ENCODE data around the gene ZER1. TPM values are rescaled to one million over a fixed set of nuclear protein-coding genes. Genes with fewer than 3 reads are reported as not detected.

The ZER1 gene
- polyA plus RNA-seq, 1 donor from 2014 or later = 30.6 TPM

DNA sequence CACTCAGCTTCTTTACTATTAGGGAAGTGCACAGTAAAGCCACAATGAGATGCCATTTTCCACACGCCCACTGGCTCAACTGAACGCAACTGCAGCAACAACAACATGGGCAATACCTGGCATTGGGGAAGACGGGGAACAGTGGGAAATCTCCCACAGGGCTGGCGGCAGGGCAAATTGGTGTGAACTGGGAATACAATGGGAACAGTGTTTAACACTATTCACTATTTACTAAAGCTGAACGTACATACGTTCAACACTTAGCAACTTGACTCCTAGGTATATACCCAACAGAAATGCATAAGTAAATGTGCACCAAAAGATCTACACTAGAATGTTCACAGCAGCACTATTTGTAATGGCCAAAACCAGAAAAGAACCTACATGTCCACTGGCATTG is 14.1 kb downstream of the ZER1 start:
- H4K20me1 ChIP-seq (ENCODE audit: insufficient read depth) = no peaks in the 10 kb centered on the region
- no peaks in the 10 kb centered on the region for H3K27me3 ChIP-seq (ENCODE audit: insufficient read depth, low read depth, low read length)
- no peak overlapping the region for H3K9ac ChIP-seq (ENCODE audit: low read length)
- H3K79me2 ChIP-seq (replicated peaks; ENCODE audit: insufficient read depth, low read length) = no peaks in the 10 kb centered on the region
- H2AFZ ChIP-seq (ENCODE audit: low read depth, low read length) = no peak overlapping the region
- no peaks in the 10 kb centered on the region for H3K9me2 ChIP-seq (ENCODE audit: insufficient read depth, low read length)
- no peaks in the 10 kb centered on the region for H3K9me3 ChIP-seq (ENCODE audit: low read length)
- H3K36me3 ChIP-seq (ENCODE audit: insufficient read depth, low read length) = no peaks in the 10 kb centered on the region
- no peak overlapping the region for H3K27ac ChIP-seq (ENCODE audit: low read length)
- H3F3A ChIP-seq (ENCODE audit: insufficient read depth, low read length, poor library complexity, severe bottlenecking) = no peaks in the 10 kb centered on the region
- no peak overlapping the region for H3K4me2 ChIP-seq (ENCODE audit: low read length)
- TF ChIP-seq TAF1 (IDR thresholded peaks at IDR 0.05; ENCODE audit: low read depth) = no peak
- no peak overlapping the region for H3K4me3 ChIP-seq (ENCODE audit: low read length)

DNA sequence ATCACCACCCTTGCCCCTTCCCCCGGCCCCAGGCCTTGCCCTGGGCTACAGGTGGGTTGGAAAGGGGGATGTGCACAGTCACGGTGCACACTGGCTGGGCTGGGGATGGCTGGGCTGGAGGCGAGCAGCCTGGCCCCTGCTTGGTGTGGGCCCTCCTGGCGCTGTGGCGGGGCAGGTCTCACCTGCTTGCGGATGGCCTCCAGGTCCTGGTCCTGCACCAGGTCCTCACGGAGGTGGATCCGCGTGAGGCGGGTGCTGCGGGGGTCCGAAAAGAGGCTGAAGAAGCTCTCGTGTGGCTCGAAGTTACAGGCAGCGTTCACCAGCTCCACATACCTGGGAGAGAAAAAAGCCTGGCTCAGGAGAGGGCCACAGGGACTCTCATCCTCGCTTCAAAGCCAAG is 18.1 kb downstream of the ZER1 start:
- TF ChIP-seq, protein P1, sequence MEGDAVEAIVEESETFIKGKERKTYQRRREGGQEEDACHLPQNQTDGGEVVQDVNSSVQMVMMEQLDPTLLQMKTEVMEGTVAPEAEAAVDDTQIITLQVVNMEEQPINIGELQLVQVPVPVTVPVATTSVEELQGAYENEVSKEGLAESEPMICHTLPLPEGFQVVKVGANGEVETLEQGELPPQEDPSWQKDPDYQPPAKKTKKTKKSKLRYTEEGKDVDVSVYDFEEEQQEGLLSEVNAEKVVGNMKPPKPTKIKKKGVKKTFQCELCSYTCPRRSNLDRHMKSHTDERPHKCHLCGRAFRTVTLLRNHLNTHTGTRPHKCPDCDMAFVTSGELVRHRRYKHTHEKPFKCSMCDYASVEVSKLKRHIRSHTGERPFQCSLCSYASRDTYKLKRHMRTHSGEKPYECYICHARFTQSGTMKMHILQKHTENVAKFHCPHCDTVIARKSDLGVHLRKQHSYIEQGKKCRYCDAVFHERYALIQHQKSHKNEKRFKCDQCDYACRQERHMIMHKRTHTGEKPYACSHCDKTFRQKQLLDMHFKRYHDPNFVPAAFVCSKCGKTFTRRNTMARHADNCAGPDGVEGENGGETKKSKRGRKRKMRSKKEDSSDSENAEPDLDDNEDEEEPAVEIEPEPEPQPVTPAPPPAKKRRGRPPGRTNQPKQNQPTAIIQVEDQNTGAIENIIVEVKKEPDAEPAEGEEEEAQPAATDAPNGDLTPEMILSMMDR (IDR thresholded peaks at IDR 0.05; ENCODE audit: poor library complexity, severe bottlenecking) = no peak
- TF ChIP-seq MXI1 (conservative IDR thresholded peaks at IDR 0.05; ENCODE audit: poor library complexity, severe bottlenecking) (no peak), EP300 (conservative IDR thresholded peaks at IDR 0.05; ENCODE audit: poor library complexity, severe bottlenecking) (no peak), POLR2AphosphoS5 (IDR thresholded peaks at IDR 0.05) (no peak), RAD21 (conservative IDR thresholded peaks at IDR 0.05) (no peak), SMC3 (conservative IDR thresholded peaks at IDR 0.05; ENCODE audit: poor library complexity) (no peak)
- TF ChIP-seq, protein P2, sequence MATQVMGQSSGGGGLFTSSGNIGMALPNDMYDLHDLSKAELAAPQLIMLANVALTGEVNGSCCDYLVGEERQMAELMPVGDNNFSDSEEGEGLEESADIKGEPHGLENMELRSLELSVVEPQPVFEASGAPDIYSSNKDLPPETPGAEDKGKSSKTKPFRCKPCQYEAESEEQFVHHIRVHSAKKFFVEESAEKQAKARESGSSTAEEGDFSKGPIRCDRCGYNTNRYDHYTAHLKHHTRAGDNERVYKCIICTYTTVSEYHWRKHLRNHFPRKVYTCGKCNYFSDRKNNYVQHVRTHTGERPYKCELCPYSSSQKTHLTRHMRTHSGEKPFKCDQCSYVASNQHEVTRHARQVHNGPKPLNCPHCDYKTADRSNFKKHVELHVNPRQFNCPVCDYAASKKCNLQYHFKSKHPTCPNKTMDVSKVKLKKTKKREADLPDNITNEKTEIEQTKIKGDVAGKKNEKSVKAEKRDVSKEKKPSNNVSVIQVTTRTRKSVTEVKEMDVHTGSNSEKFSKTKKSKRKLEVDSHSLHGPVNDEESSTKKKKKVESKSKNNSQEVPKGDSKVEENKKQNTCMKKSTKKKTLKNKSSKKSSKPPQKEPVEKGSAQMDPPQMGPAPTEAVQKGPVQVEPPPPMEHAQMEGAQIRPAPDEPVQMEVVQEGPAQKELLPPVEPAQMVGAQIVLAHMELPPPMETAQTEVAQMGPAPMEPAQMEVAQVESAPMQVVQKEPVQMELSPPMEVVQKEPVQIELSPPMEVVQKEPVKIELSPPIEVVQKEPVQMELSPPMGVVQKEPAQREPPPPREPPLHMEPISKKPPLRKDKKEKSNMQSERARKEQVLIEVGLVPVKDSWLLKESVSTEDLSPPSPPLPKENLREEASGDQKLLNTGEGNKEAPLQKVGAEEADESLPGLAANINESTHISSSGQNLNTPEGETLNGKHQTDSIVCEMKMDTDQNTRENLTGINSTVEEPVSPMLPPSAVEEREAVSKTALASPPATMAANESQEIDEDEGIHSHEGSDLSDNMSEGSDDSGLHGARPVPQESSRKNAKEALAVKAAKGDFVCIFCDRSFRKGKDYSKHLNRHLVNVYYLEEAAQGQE (IDR thresholded peaks at IDR 0.05; ENCODE audit: borderline replicate concordance) = no peak
- Histone ChIP-seq H2AFZ (ENCODE audit: low read depth, low read length) (no peak overlapping the region), H3K9ac (ENCODE audit: low read length) (no peak overlapping the region), H3K9me3 (ENCODE audit: low read length) (no peaks in the 10 kb centered on the region), H3K4me2 (ENCODE audit: low read length) (no peak overlapping the region), H3K79me2 (replicated peaks; ENCODE audit: insufficient read depth, low read length) (no peaks in the 10 kb centered on the region), H3K27me3 (ENCODE audit: insufficient read depth, low read depth, low read length) (no peaks in the 10 kb centered on the region), H3K4me3 (ENCODE audit: low read length) (no peak overlapping the region), H3K27ac (ENCODE audit: low read length) (no peak overlapping the region), H4K20me1 (ENCODE audit: insufficient read depth) (no peaks in the 10 kb centered on the region), H3K36me3 (ENCODE audit: insufficient read depth, low read length) (no peaks in the 10 kb centered on the region), H3K9me2 (ENCODE audit: insufficient read depth, low read length) (no peaks in the 10 kb centered on the region), H3F3A (ENCODE audit: insufficient read depth, low read length, poor library complexity, severe bottlenecking) (no peaks in the 10 kb centered on the region)

DNA sequence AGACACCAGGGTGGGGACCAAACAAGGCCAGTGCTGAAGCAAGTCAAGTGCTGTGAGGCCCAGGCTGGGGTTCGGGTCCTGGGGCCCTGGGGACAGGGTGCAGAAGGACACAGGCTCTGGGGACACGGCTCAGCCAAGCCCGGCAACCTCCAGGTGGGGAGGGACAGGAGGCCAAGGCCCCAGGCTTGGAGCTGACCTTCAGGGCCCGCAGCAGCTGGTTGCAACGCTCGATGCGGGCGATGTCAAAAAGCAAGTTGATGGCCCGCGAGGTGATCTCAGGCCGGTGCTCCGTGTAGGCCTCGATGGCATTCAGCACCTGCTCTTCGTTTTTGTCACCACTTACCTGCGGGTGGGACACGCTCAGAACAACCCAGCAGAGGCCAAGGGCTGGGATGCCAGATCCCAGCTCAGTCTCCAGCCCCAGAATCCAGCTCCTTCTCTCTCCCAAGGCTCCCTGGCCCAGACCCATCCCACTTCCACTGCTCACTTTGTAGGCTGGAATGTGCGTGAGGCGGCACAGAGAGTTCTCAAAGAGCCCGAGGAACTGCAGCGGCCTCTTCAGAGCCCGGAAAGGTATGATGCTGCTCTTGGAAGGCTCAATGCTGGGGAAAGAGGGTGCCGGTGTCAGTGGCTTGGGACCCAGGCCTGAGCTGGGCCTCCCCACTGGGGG is 20.7 kb downstream of the ZER1 start:
- Histone ChIP-seq H3K9me2 (ENCODE audit: insufficient read depth, low read length) (no peaks in the 10 kb centered on the region), H3K4me2 (ENCODE audit: low read length) (no peak overlapping the region), H4K20me1 (ENCODE audit: insufficient read depth) (no peaks in the 10 kb centered on the region), H3K4me3 (ENCODE audit: low read length) (no peak overlapping the region), H3K36me3 (ENCODE audit: insufficient read depth, low read length) (no peaks in the 10 kb centered on the region), H3K9ac (ENCODE audit: low read length) (no peak overlapping the region), H3K27me3 (ENCODE audit: insufficient read depth, low read depth, low read length) (no peaks in the 10 kb centered on the region), H2AFZ (ENCODE audit: low read depth, low read length) (no peak overlapping the region), H3K79me2 (replicated peaks; ENCODE audit: insufficient read depth, low read length) (no peaks in the 10 kb centered on the region), H3F3A (ENCODE audit: insufficient read depth, low read length, poor library complexity, severe bottlenecking) (no peaks in the 10 kb centered on the region), H3K9me3 (ENCODE audit: low read length) (no peaks in the 10 kb centered on the region), H3K27ac (ENCODE audit: low read length) (no peak overlapping the region)
- TF ChIP-seq EP300 (conservative IDR thresholded peaks at IDR 0.05; ENCODE audit: poor library complexity, severe bottlenecking) (no peak), RAD21 (conservative IDR thresholded peaks at IDR 0.05) (no peak), EZH2 (IDR thresholded peaks at IDR 0.05; ENCODE audit: borderline replicate concordance, insufficient read depth, low read length, poor library complexity, severe bottlenecking) (no peak), TAF1 (IDR thresholded peaks at IDR 0.05; ENCODE audit: low read depth) (no peak), MXI1 (conservative IDR thresholded peaks at IDR 0.05; ENCODE audit: poor library complexity, severe bottlenecking) (no peak), POLR2AphosphoS5 (IDR thresholded peaks at IDR 0.05) (no peak)
- TF ChIP-seq, protein P2 (IDR thresholded peaks at IDR 0.05; ENCODE audit: borderline replicate concordance) = no peak
- TF ChIP-seq, protein P1 (IDR thresholded peaks at IDR 0.05; ENCODE audit: poor library complexity, severe bottlenecking) = no peak

Data from neural cell (in vitro differentiated cells).